A549 (cell line): Measurements from ENCODE around the gene EXOSC2. TPM values are rescaled to one million over a fixed set of nuclear protein-coding genes. Genes with fewer than 3 reads are reported as not detected.

Experiments used
- ATAC-seq, 2 experiments: fragments of 200-7000 bp in 1 of 2; fragments of >200 bp in 1 of 2; cut with Nextera tagmentation in 1 of 2; cut with Tn5 transposase in 1 of 2; 3 replicates each; pipeline versions ENCODE4 v1.8.0 to v1.9.1; 2018 to 2020; ENCODE audit warnings: mild to moderate bottlenecking in 1 of 2, moderate library complexity in 1 of 2
- CTCF ChIA-PET: fragments of 300-600 bp; sonication (Branson Sonifier 250); formaldehyde crosslinking; extraction: SDS; loops from one replicate; lab custom pipeline; 2021; ENCODE audit warnings: antibody characterized with exemption, inconsistent platforms; lab: Yijun Ruan, JAX
- POLR2A ChIA-PET: fragments of 350-600 bp; formaldehyde crosslinking; extraction: SDS; loops from one replicate; lab custom pipeline; 2021; ENCODE audit warnings: antibody characterized with exemption, inconsistent platforms; lab: Yijun Ruan, JAX
- DNase-seq, 2 experiments: peaks; one replicate each; pipeline versions ENCODE4 v3.0.0 to v3.0.0-alpha.2; 2011 to 2016; ENCODE audit warnings: low read depth in 1 of 2, low spot score in 1 of 2
- FAIRE-seq: peaks from 2 replicates; lab custom pipeline; 2011; peaks lifted over from hg19 to GRCh38; lab: Jason Lieb, UNC
- H3K27ac ChIP-seq, 2 experiments: fragments of >200 bp; sonication (Bioruptor Twin); formaldehyde crosslinking; 3 replicates each; pipeline ENCODE4 v1.5.1; 2016 to 2017
- H3K4me1 ChIP-seq: fragments of >200 bp; sonication (Bioruptor Twin); formaldehyde crosslinking; 3 replicates; pipeline ENCODE4 v1.6.1; 2016
- H3K4me2 ChIP-seq: fragments of >200 bp; sonication (Bioruptor Twin); formaldehyde crosslinking; 3 replicates; pipeline ENCODE4 v1.6.1; 2016
- H3K4me3 ChIP-seq: fragments of >200 bp; sonication (Bioruptor Twin); formaldehyde crosslinking; 3 replicates; pipeline ENCODE4 v1.5.1; 2016
- H3K9me3 ChIP-seq: fragments of >200 bp; sonication (Bioruptor Twin); formaldehyde crosslinking; 3 replicates; pipeline ENCODE4 v1.6.1; 2016
- CBX2 ChIP-seq: fragments of 200-600 bp; sonication (generic); IDR thresholded peaks from 2 replicates; pipeline ENCODE4 v1.6.1; 2016; ENCODE audit warnings: low read depth, mild to moderate bottlenecking, borderline replicate concordance
- CBX8 ChIP-seq: fragments of 200-600 bp; sonication (generic); IDR thresholded peaks from 2 replicates; pipeline ENCODE4 v1.6.1; 2016
- EHMT2 ChIP-seq: fragments of 200-600 bp; sonication (generic); IDR thresholded peaks from 2 replicates; pipeline ENCODE4 v1.6.1; 2016; ENCODE audit warnings: antibody characterized with exemption, low read depth, mild to moderate bottlenecking, moderate library complexity
- ELK1 ChIP-seq: fragments of 150-350 bp; IDR thresholded peaks from 2 replicates; pipeline ENCODE4 v1.6.1; 2014; ENCODE audit warnings: low read depth, mild to moderate bottlenecking, low read length
- FOSB ChIP-seq: fragments of 250-450 bp; sonication (Bioruptor Pico); IDR thresholded peaks from 2 replicates; pipeline ENCODE4 v1.5.0; 2020; ENCODE audit warnings: mild to moderate bottlenecking, moderate library complexity
- FOXS1 ChIP-seq: fragments of 250-450 bp; sonication (Bioruptor Pico); IDR thresholded peaks from 2 replicates; pipeline ENCODE4 v1.5.0; 2020; ENCODE audit warnings: mild to moderate bottlenecking, moderate library complexity
- GATA3 ChIP-seq: IDR thresholded peaks from 2 replicates; pipeline ENCODE4 v1.6.1; 2012; ENCODE audit warnings: borderline replicate concordance
- KDM5A ChIP-seq: fragments of 200-600 bp; sonication (generic); IDR thresholded peaks from 2 replicates; pipeline ENCODE4 v1.6.1; 2016; ENCODE audit warnings: antibody characterized with exemption, mild to moderate bottlenecking
- MAFK ChIP-seq: fragments of 450-650 bp; IDR thresholded peaks from 2 replicates; pipeline ENCODE4 v1.6.1; 2014; ENCODE audit not compliant: partially characterized antibody
- MYC ChIP-seq: IDR thresholded peaks from 2 replicates; pipeline ENCODE4 v1.6.1; 2012; ENCODE audit warnings: mild to moderate bottlenecking, inconsistent platforms, low read length, improper control_type of control experiment, borderline replicate concordance
- NPAS2 ChIP-seq: fragments of 250-450 bp; sonication (Bioruptor Pico); IDR thresholded peaks from 2 replicates; pipeline ENCODE4 v1.8.0; 2022; ENCODE audit warnings: mild to moderate bottlenecking, moderate library complexity, borderline replicate concordance
- RAD21 ChIP-seq, 2 experiments: fragments of >200 bp in 1 of 2; sonication (Bioruptor Twin) in 1 of 2; formaldehyde crosslinking in 1 of 2; IDR thresholded peaks in 1 of 2; conservative IDR thresholded peaks in 1 of 2; 2 replicates in 1 of 2; 3 replicates in 1 of 2; pipeline ENCODE4 v1.6.1; 2012 to 2018; ENCODE audit warnings: inconsistent platforms in 1 of 2
- RNF2 ChIP-seq: fragments of 200-600 bp; sonication (generic); IDR thresholded peaks from 2 replicates; pipeline ENCODE4 v1.6.1; 2016; ENCODE audit warnings: low read depth, mild to moderate bottlenecking, antibody characterized with exemption, moderate library complexity, borderline replicate concordance
- SREBF2 ChIP-seq: fragments of 450-650 bp; IDR thresholded peaks from 2 replicates; pipeline ENCODE4 v1.6.1; 2014; ENCODE audit warnings: mild to moderate bottlenecking, moderate library complexity
- TP53 ChIP-seq: fragments of 250-450 bp; sonication (Bioruptor Pico); IDR thresholded peaks from 2 replicates; pipeline ENCODE4 v1.5.0; 2021; ENCODE audit warnings: mild to moderate bottlenecking, moderate library complexity
- WGBS: methylation state at CpG from one replicate; pipeline ENCODE4 v1.1.6; 2017; ENCODE audit errors: missing lambda C conversion rate; 5-methylcytosine and 5-hydroxymethylcytosine counted together
- polyA plus RNA-seq, 4 experiments: library from polyadenylated mRNA; depleted of rRNA in 3 of 4; stranded (reverse); fragments of >200 nt; fragmentation: RNase III in 1 of 4; extraction: RNeasy Plus Mini Kit Qiagen cat#74134 plus additional on column Dnase treatment in 1 of 4; gene quantifications; 2 replicates in 3 of 4; 3 replicates in 1 of 4; pipeline ENCODE4 v1.2.3, GENCODE V29; 2011 to 2017
- TF ChIP-seq, protein P1 (sequence below): fragments of 200-600 bp; sonication (generic); IDR thresholded peaks from 2 replicates; pipeline ENCODE4 v1.6.1; 2016; ENCODE audit warnings: antibody characterized with exemption, mild to moderate bottlenecking, moderate library complexity
- TF ChIP-seq, protein P2 (sequence below): fragments of 450-650 bp; IDR thresholded peaks from 2 replicates; pipeline ENCODE4 v1.6.1; 2014; ENCODE audit warnings: antibody characterized with exemption
- TF ChIP-seq, protein P3 (sequence below): fragments of >200 bp; sonication (Bioruptor Twin); formaldehyde crosslinking; IDR thresholded peaks from 2 replicates; pipeline ENCODE4 v1.6.1; 2016

EXOSC2 gene
- polyA plus RNA-seq, 2 of the 4 experiments (the other 2 are of a cell fraction) = 96.8 to 101 TPM

GRCh38 chr9:130667120-130667435 is 26.5 kb upstream of the EXOSC2 start (continued):
- TF ChIP-seq, protein P1, sequence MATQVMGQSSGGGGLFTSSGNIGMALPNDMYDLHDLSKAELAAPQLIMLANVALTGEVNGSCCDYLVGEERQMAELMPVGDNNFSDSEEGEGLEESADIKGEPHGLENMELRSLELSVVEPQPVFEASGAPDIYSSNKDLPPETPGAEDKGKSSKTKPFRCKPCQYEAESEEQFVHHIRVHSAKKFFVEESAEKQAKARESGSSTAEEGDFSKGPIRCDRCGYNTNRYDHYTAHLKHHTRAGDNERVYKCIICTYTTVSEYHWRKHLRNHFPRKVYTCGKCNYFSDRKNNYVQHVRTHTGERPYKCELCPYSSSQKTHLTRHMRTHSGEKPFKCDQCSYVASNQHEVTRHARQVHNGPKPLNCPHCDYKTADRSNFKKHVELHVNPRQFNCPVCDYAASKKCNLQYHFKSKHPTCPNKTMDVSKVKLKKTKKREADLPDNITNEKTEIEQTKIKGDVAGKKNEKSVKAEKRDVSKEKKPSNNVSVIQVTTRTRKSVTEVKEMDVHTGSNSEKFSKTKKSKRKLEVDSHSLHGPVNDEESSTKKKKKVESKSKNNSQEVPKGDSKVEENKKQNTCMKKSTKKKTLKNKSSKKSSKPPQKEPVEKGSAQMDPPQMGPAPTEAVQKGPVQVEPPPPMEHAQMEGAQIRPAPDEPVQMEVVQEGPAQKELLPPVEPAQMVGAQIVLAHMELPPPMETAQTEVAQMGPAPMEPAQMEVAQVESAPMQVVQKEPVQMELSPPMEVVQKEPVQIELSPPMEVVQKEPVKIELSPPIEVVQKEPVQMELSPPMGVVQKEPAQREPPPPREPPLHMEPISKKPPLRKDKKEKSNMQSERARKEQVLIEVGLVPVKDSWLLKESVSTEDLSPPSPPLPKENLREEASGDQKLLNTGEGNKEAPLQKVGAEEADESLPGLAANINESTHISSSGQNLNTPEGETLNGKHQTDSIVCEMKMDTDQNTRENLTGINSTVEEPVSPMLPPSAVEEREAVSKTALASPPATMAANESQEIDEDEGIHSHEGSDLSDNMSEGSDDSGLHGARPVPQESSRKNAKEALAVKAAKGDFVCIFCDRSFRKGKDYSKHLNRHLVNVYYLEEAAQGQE = no peak
- TF ChIP-seq FOSB = no peak
- no peak for TF ChIP-seq MYC
- TF ChIP-seq, protein P2, sequence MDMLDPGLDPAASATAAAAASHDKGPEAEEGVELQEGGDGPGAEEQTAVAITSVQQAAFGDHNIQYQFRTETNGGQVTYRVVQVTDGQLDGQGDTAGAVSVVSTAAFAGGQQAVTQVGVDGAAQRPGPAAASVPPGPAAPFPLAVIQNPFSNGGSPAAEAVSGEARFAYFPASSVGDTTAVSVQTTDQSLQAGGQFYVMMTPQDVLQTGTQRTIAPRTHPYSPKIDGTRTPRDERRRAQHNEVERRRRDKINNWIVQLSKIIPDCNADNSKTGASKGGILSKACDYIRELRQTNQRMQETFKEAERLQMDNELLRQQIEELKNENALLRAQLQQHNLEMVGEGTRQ = no peak

DNA sequence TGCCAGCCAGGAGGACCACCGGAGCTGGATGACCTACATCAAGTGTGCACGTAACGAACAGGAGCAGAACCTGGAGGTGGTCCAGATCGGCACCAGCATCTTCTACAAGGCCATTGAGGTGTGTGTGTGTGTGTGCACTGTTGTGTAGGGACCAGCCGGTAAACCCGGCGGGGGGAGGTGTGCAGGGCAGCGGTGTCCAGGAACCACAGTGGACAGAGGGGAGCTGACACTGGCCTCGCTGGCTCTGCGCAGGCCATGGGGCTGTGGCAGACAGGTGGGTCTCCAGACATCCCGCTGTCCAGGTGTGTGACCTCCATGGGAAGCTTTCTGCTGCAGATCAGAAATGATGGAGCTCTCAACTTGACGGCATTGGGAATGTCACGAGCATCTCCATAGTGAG is 25.4 kb upstream of the EXOSC2 start:
- POLR2A ChIA-PET = interaction anchor here (0.6 kb wide), 1 partner anchor 92 kb away, joined by 3 read pairs; no protein-coding TSS in a partner anchor
- Histone ChIP-seq H3K27ac (no peak overlapping the region), H3K9me3 (no peaks in the 10 kb centered on the region), H3K4me1 (peaks cover 22% of the 10 kb centered on the region; the same call in 2 of the 3 replicates), H3K4me2 (no peak overlapping the region), H3K4me3 (no peak overlapping the region)
- DNase-seq (no peak), FAIRE-seq (no peak), ATAC-seq (no peak)
- TF ChIP-seq ELK1 (no peak), GATA3 (no peak), CBX2 (no peak), RAD21 (conservative IDR thresholded peaks at IDR 0.05 in 1 of 2, IDR thresholded peaks at IDR 0.05 in 1 of 2) (no peak), FOXS1 (no peak), TP53 (no peak), MAFK (no peak), NPAS2 (CRISPR knock-in tag) (no peak), KDM5A (no peak), EHMT2 (no peak), CBX8 (no peak), RNF2 (no peak)
- TF ChIP-seq, protein P3, sequence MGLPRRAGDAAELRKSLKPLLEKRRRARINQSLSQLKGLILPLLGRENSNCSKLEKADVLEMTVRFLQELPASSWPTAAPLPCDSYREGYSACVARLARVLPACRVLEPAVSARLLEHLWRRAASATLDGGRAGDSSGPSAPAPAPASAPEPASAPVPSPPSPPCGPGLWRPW = no peak
- CTCF ChIA-PET = interaction anchor here (0.6 to 4.6 kb wide), 7 partner anchors 10 to 278 kb away, joined by 3 to 22 read pairs (median 4); no protein-coding TSS in a partner anchor
- WGBS = 89% methylated on average over 13 of the region's 13 CpGs

GRCh38 chr9:130668659-130669058 is 24.9 kb upstream of the EXOSC2 start:
- 73% methylated on average over 12 of the region's 12 CpGs for WGBS

More at GRCh38 chr9:130668659-130669058, 24.9 kb upstream of the EXOSC2 start:
- Histone ChIP-seq H3K27ac (no peak overlapping the region), H3K4me1 (peaks cover 22% of the 10 kb centered on the region; the same call in 2 of the 3 replicates), H3K9me3 (no peaks in the 10 kb centered on the region), H3K4me3 (no peak overlapping the region), H3K4me2 (no peak overlapping the region)
- TF ChIP-seq SREBF2 (no peak), NPAS2 (CRISPR knock-in tag) (no peak), GATA3 (no peak)
- POLR2A ChIA-PET = no interaction called here
- DNase-seq (no peak), ATAC-seq (no peak), FAIRE-seq (no peak)
- CTCF ChIA-PET = interaction anchor here (0.6 to 4.6 kb wide), 7 partner anchors 10 to 278 kb away, joined by 3 to 22 read pairs (median 5); no protein-coding TSS in a partner anchor
